Fibroblast of lung (primary cell): ENCODE results near the gene LARP6. TPM values are rescaled to one million over a fixed set of nuclear protein-coding genes. Genes with fewer than 3 reads are reported as not detected.
A peak's percentile ranks its signal among the peaks of the same experiment; 100 is the strongest.

Experiments used
- DNase-seq, 2 donors: peaks; one replicate each; pipeline versions ENCODE4 v3.0.0 to v3.0.0-alpha.2; 2010; ENCODE audit warnings: low read depth in 2 of 2
- H2AFZ ChIP-seq: 2 replicates; pipeline ENCODE4 v1.5.1; 2012; ENCODE audit warnings: low read length, control low read depth, inconsistent platforms
- H3K27ac ChIP-seq: 2 replicates; pipeline ENCODE4 v1.5.1; 2011; ENCODE audit warnings: low read length, control low read depth; ENCODE audit not compliant: insufficient read depth
- H3K27me3 ChIP-seq: 2 replicates; pipeline ENCODE4 v1.5.1; 2011; ENCODE audit warnings: mild to moderate bottlenecking, low read length; ENCODE audit not compliant: control insufficient read depth, insufficient read depth
- H3K36me3 ChIP-seq: 2 replicates; pipeline ENCODE4 v1.5.1; 2011; ENCODE audit warnings: low read length; ENCODE audit not compliant: control insufficient read depth, insufficient read depth
- H3K4me1 ChIP-seq: 2 replicates; pipeline ENCODE4 v1.5.1; 2011; ENCODE audit warnings: low read length; ENCODE audit not compliant: control insufficient read depth, insufficient read depth; ENCODE audit errors: extremely low read depth
- H3K4me2 ChIP-seq: 2 replicates; pipeline ENCODE4 v1.5.1; 2011; ENCODE audit warnings: low read length, control low read depth; ENCODE audit not compliant: insufficient read depth; ENCODE audit errors: extremely low read depth
- H3K4me3 ChIP-seq, 4 experiments: fragments of 200-600 bp in 1 of 4; sonication (generic) in 1 of 4; replicated peaks in 1 of 4; 2 replicates each; pipeline ENCODE4 v1.5.1; 2011 to 2016; ENCODE audit warnings: low read length in 4 of 4, low read depth in 3 of 4, mild to moderate bottlenecking in 3 of 4, control low read depth in 2 of 4, inconsistent platforms in 1 of 4, mixed read lengths in 1 of 4; ENCODE audit not compliant: insufficient read depth in 1 of 4; ENCODE audit errors: control extremely low read depth in 1 of 4
- H3K79me2 ChIP-seq: 2 replicates; pipeline ENCODE4 v1.5.1; 2012; ENCODE audit warnings: mild to moderate bottlenecking, low read length, inconsistent platforms; ENCODE audit not compliant: control insufficient read depth, insufficient read depth
- H3K9ac ChIP-seq: 2 replicates; pipeline ENCODE4 v1.5.1; 2011; ENCODE audit warnings: mild to moderate bottlenecking, low read length, control low read depth; ENCODE audit not compliant: insufficient read depth
- H3K9me3 ChIP-seq: 2 replicates; pipeline ENCODE4 v1.5.1; 2012; ENCODE audit warnings: low read depth, low read length; ENCODE audit not compliant: control insufficient read depth, insufficient read depth
- H4K20me1 ChIP-seq: 2 replicates; pipeline ENCODE4 v1.5.1; 2011; ENCODE audit warnings: low read length; ENCODE audit not compliant: control insufficient read depth, insufficient read depth; ENCODE audit errors: extremely low read depth
- EZH2 ChIP-seq: IDR thresholded peaks from 2 replicates; pipeline ENCODE4 v1.5.1; 2012; ENCODE audit warnings: low read length, control low read depth, mild to moderate bottlenecking; ENCODE audit errors: missing control alignments
- polyA plus RNA-seq, 2 donors: library from polyadenylated mRNA; depleted of rRNA in 1 of 2; stranded (reverse) in 1 of 2; unstranded in 1 of 2; fragments of >200 nt; gene quantifications; 2 replicates each; pipeline ENCODE4 v1.2.1, GENCODE V29; 2011 to 2012; ENCODE audit warnings: missing spikeins in 1 of 2
- total RNA-seq: library from RNA; depleted of rRNA; stranded (reverse); fragments of >200 nt; gene quantifications from 2 replicates; pipeline ENCODE4 v1.2.1, GENCODE V29; 2014
- TF ChIP-seq, protein P1 (sequence below), 2 donors: IDR thresholded peaks in 1 of 2; conservative IDR thresholded peaks in 1 of 2; 1 replicate in 1 of 2; 2 replicates in 1 of 2; pipeline ENCODE4 v1.5.1; 2011 to 2012; ENCODE audit warnings: low read length in 2 of 2, control low read depth in 1 of 2, inconsistent platforms in 1 of 2, low read depth in 1 of 2, mild to moderate bottlenecking in 1 of 2

Gene LARP6
- total and polyA plus RNA-seq, 2 donors (not counting 1 experiment from before 2014, with no cell fraction given): 108 to 160 TPM

DNA sequence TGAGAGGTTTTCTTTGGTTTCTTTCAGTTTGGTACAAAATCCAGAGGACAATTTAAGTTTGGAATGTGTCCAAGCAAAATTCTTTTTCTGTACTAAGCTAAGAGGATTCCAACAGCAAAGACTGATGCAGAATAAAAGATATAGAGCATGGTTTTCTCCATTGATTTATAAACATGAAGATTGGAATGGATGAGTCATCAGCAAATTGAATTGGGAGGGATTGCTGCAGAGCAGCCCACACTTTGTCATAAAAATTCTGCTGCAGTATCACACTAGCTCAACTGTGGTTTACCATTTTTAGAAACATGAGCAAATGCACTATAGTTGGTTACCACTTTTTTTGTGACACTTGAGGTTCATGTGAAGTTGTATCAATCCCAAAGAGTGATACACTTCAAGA lies 16.1 kb upstream of the LARP6 start:
- peak; percentile 90 to 92 for DNase-seq
- H3K4me2 ChIP-seq: peak overlapping the region; percentile 4

DNA sequence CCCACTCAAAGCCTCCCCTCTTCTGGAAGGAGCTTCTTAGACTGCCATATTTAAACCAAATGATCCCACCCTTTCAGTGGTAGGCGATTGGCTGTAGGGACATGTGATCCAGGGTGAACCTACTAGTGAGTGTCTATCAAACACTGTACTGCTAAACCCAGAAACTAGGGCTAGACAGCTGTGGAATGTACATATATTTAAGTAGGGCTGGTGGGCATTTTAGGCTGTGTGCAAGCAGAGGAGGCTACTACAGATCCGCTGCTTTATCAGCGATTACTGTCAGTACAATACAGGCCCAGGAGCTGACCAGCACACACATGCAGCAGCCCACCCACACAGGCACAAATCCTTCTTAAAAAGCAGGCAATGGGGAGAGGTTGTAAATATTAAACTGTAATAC lies 15.4 kb upstream of the LARP6 start:
- TF ChIP-seq, protein P1, sequence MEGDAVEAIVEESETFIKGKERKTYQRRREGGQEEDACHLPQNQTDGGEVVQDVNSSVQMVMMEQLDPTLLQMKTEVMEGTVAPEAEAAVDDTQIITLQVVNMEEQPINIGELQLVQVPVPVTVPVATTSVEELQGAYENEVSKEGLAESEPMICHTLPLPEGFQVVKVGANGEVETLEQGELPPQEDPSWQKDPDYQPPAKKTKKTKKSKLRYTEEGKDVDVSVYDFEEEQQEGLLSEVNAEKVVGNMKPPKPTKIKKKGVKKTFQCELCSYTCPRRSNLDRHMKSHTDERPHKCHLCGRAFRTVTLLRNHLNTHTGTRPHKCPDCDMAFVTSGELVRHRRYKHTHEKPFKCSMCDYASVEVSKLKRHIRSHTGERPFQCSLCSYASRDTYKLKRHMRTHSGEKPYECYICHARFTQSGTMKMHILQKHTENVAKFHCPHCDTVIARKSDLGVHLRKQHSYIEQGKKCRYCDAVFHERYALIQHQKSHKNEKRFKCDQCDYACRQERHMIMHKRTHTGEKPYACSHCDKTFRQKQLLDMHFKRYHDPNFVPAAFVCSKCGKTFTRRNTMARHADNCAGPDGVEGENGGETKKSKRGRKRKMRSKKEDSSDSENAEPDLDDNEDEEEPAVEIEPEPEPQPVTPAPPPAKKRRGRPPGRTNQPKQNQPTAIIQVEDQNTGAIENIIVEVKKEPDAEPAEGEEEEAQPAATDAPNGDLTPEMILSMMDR (conservative IDR thresholded peaks at IDR 0.05 in 1 of 2, IDR thresholded peaks at IDR 0.05 in 1 of 2; ENCODE audit: low read depth in 1 of 2, low read length in 2 of 2): no peak
- TF ChIP-seq EZH2: no peak
- Histone ChIP-seq H4K20me1 (no peaks in the 10 kb centered on the region), H3K27me3 (no peaks in the 10 kb centered on the region), H3K9ac (no peak overlapping the region), H3K4me1 (peaks cover 22% of the 10 kb centered on the region), H2AFZ (peak overlapping the region; percentile 4), H3K9me3 (no peaks in the 10 kb centered on the region), H3K4me2 (peak overlapping the region; percentile 4), H3K27ac (no peak overlapping the region), H3K4me3 (no peak overlapping the region), H3K36me3 (no peaks in the 10 kb centered on the region), H3K79me2 (no peaks in the 10 kb centered on the region)
- DNase-seq: no peak

More for the DNA sequence above, 16.1 kb upstream of the LARP6 start:
- Histone ChIP-seq H2AFZ (no peak overlapping the region), H3K27ac (peak overlapping the region; percentile 37), H3K4me3 (no peak overlapping the region), H3K79me2 (no peaks in the 10 kb centered on the region), H3K4me1 (peaks cover 21% of the 10 kb centered on the region), H3K36me3 (no peaks in the 10 kb centered on the region), H3K9me3 (no peaks in the 10 kb centered on the region), H4K20me1 (no peaks in the 10 kb centered on the region), H3K9ac (no peak overlapping the region), H3K27me3 (no peaks in the 10 kb centered on the region)
- TF ChIP-seq, protein P1 (conservative IDR thresholded peaks at IDR 0.05 in 1 of 2, IDR thresholded peaks at IDR 0.05 in 1 of 2; ENCODE audit: low read depth in 1 of 2, low read length in 2 of 2): no peak
- TF ChIP-seq EZH2: no peak

DNA sequence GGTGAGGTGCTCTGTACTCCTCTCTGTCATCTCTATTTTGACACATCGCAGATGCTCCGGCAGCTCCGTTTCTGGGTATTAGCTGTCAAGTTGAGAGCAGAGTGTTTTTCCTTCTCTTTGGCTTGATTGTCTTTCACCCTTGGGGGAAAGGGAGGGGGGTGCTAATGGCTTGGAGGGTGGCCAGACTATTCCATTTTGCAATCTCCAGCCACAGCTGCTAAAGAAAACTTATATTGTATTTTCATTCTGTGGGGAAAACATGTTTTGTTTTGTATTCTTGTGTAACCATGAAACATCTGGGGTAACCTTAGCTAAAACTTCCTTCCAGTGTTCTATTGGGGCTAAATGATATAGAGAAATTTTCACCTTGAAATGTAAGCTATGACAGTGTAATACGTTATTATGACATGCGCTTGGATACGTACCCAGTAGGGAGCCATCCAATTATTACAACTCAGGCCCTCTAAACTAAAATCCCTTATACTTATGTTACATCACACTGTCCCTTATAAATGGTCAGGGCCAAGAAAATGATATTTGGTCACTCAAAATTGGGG lies 14.0 kb upstream of the LARP6 start:
- Histone ChIP-seq H4K20me1 (no peaks in the 10 kb centered on the region), H3K27me3 (no peaks in the 10 kb centered on the region), H3K27ac (no peak overlapping the region), H3K4me3 (no peak overlapping the region), H3K9me3 (no peaks in the 10 kb centered on the region), H3K4me1 (peaks cover 31% of the 10 kb centered on the region), H3K36me3 (no peaks in the 10 kb centered on the region), H3K9ac (no peak overlapping the region), H2AFZ (no peak overlapping the region), H3K4me2 (peak overlapping the region; percentile 23), H3K79me2 (no peaks in the 10 kb centered on the region)
- TF ChIP-seq, protein P1 (conservative IDR thresholded peaks at IDR 0.05 in 1 of 2, IDR thresholded peaks at IDR 0.05 in 1 of 2; ENCODE audit: low read depth in 1 of 2, low read length in 2 of 2): no peak
- no peak for TF ChIP-seq EZH2
- DNase-seq: peak; percentile 58 to 91
